Measurements from ENCODE around the gene PAGE2B. TPM values are rescaled to one million over a fixed set of nuclear protein-coding genes. Genes with fewer than 3 reads are reported as not detected.

The PAGE2B gene
- not detected in 2 replicates for total RNA-seq

DNA sequence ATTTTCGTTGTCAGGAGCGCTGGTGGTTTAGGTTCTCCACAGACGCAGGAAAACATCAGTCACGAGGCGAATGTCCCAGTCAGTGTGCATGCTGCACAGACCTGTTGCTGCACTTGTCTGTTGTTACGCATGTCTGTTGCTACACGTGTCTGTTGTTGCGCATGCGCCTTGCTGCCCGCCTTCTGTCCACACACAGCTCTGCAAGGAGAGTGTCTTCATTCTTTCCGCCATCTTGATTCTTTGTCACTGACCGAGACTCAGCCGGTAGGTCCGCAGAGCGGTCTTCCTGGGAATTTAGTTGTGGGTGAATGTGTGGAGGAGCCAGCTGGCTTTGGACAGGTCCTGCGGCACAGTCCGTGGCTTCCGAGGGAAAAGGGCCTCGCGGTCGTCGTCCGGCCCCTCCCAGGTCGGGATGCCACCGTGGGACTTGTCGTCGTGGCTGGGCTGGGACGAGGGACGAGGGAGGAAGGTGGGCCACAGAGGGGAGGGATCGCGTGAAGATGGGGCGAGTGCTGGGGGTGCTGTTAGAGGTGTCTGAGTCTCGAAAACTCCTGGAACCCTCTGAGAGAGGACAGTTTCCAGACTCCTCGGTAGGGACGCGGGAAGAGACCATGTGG, at the start of gene PAGE2B:
TSS of gene PAGE2B (plus strand) at position 180 of the 617 bp plus-strand sequence. CDS start 1,012 bp downstream, outside the sequence.

DNA sequence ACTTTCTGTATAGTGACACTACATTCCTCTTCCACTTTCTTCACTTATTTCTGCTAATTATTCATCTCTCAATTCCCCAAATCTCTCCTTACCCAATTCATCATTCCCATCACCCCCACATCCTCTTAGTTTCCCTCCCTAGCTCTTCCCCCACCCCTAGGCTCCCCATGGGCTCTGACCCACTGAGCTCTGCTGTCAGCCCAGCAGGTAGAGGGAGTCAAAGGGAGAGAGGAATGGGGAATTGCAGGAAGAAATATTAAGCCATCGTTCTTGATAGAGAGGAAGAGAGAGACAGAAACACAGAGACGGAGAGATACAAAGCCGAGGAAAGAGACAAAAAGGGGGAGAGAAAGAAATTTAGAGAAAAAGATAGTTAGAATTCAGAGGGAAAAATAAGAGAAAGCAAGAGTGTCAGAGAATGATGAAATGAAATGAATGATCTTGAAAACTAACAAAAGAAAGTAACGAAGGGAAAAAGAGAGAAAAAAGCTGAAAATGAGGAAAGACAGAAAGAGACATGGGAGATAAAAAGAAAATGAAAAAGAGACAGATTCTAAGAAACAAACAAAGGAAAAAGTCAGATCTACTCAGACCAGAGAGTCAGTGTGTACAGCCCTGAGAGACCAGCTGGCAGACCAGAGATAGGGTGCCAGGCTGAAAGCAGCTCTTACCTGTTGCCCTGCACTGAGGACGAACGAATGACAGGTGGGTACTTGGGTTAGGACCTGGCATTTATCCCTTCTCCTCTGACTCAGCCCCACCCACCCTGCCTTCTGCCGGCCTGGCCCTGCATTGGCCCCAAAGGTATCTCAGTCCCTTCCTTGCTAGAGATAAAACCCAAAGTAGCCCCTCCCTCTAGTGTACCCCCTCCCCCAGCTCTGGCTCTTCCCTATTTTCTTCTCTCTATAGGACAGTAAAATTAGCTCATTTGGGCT, 44.3 kb upstream of the PAGE2B start, which contains the start of gene ALAS2:
TSS of gene ALAS2 (minus strand) at position 707 of the 935 bp plus-strand sequence. CDS start 4,977 bp downstream, outside the sequence.

DNA sequence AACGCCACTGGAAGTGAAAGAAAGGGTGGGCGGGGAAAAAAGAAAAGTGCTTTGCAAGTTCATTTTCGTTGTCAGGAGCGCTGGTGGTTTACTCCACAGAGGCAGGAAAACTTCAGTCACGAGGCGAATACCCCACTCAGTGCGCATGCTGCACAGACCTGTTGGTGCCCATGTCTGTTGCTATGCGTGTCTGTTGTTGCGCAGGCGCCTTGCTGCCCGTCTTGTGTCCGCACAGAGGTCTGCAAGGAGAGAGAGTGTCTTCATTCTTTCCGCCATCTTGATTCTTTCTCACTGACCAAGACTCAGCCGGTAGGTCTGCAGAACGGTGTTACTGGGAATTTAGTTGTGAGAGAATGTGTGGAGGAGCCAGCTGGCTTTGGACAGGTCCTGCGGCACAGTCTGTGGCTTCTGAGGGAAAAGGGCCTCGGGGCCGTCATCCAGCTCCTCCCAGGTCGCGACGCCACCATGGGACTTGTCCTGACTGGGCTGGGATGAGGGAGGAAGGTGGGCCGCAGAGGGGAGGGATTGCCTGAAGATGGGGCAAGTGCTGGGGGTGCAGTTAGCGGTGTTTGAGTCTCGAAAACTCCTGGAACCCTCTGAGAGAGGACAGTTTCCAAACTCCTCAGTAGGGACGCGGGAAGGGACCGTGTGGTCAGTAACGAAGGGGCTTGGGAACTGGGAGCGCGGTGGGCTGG, 14.1 kb downstream of the PAGE2B start, which contains the start of gene PAGE2:
TSS of gene PAGE2 (plus strand) at position 224 of the 695 bp plus-strand sequence. CDS start 1,003 bp downstream, outside the sequence.

Other genes starting within 250 kb of the PAGE2B start
- gene TRO, start 154.2 kb upstream of the PAGE2B start, total RNA-seq: 0.43 and 2.9 TPM in 2 replicates
- under 0.01 TPM in 2 replicates for gene PFKFB1, start 80.8 kb upstream of the PAGE2B start, total RNA-seq
- gene APEX2, start 74.7 kb upstream of the PAGE2B start, total RNA-seq: 5.1 and 5.7 TPM in 2 replicates
- gene ALAS2, start 44.1 kb upstream of the PAGE2B start, total RNA-seq: not detected in 2 replicates
- gene PAGE2, start 14.0 kb downstream of the PAGE2B start, total RNA-seq: not detected in 2 replicates
- gene PAGE5, start 145.3 kb downstream of the PAGE2B start, total RNA-seq: not detected in 2 replicates
- not detected in 2 replicates for gene PAGE3, start 189.9 kb downstream of the PAGE2B start, total RNA-seq

All from dermis lymphatic vessel endothelial cell (primary cell).